ENCODE measurements around the gene BASP1.
"Not testable (repeated sequence)": the region's sequence is repeated elsewhere in the genome, so short reads cannot be mapped to it uniquely, and the experiment has no call there.

DNA sequence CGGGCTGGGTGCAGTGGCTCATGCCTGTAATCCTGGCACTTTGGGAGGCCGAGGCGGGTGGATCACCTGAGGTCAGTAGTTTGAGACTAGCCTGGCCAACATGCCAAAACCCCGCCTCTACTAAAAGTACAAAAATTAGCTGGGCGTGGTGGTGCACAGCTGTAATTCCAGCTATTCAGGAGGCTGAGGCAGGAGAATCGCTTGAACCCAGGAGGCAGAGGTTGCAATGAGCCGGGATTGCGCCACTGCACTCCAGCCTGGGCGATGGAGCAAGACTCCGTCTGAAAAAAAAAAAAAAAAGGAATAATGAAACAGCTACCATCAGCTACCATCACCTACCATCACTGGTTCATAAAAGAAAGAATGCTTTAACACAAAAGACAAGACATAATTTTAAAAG is 25.9 kb upstream of the BASP1 start:
- TF ChIP-seq, protein P1, sequence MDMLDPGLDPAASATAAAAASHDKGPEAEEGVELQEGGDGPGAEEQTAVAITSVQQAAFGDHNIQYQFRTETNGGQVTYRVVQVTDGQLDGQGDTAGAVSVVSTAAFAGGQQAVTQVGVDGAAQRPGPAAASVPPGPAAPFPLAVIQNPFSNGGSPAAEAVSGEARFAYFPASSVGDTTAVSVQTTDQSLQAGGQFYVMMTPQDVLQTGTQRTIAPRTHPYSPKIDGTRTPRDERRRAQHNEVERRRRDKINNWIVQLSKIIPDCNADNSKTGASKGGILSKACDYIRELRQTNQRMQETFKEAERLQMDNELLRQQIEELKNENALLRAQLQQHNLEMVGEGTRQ (IDR thresholded peaks at IDR 0.05; ENCODE audit: borderline replicate concordance, low read depth, low read length): not testable (repeated sequence)
- TF ChIP-seq, protein P2, sequence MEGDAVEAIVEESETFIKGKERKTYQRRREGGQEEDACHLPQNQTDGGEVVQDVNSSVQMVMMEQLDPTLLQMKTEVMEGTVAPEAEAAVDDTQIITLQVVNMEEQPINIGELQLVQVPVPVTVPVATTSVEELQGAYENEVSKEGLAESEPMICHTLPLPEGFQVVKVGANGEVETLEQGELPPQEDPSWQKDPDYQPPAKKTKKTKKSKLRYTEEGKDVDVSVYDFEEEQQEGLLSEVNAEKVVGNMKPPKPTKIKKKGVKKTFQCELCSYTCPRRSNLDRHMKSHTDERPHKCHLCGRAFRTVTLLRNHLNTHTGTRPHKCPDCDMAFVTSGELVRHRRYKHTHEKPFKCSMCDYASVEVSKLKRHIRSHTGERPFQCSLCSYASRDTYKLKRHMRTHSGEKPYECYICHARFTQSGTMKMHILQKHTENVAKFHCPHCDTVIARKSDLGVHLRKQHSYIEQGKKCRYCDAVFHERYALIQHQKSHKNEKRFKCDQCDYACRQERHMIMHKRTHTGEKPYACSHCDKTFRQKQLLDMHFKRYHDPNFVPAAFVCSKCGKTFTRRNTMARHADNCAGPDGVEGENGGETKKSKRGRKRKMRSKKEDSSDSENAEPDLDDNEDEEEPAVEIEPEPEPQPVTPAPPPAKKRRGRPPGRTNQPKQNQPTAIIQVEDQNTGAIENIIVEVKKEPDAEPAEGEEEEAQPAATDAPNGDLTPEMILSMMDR (IDR thresholded peaks at IDR 0.05): not testable (repeated sequence)
- TF ChIP-seq JUND (IDR thresholded peaks at IDR 0.05); MEF2A (IDR thresholded peaks at IDR 0.05; ENCODE audit: borderline replicate concordance, low read depth); YY1 (IDR thresholded peaks at IDR 0.05; ENCODE audit: low read depth); EZH2phosphoT487 (IDR thresholded peaks at IDR 0.05; ENCODE audit: borderline replicate concordance, low read depth); SIN3A (IDR thresholded peaks at IDR 0.05; ENCODE audit: borderline replicate concordance, low read depth, low read length): not testable (repeated sequence)
- TF ChIP-seq, protein P3, sequence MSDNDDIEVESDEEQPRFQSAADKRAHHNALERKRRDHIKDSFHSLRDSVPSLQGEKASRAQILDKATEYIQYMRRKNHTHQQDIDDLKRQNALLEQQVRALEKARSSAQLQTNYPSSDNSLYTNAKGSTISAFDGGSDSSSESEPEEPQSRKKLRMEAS (IDR thresholded peaks at IDR 0.05; ENCODE audit: low read depth): not testable (repeated sequence)
